GM04503 (cell line): ENCODE data around the gene CRKL.
"Not testable (repeated sequence)": the region's sequence is repeated elsewhere in the genome, so short reads cannot be mapped to it uniquely, and the experiment has no call there.

ENCODE experiments used
- DNase-seq: peaks from one replicate; pipeline ENCODE4 v3.0.0-alpha.2; 2012; ENCODE audit warnings: low read depth

Gene CRKL

GRCh38 chr22:20916916-20917810 lies at the start of gene CRKL:
CRKL (plus strand) TSS chr22:20917407; CDS start chr22:20917935, 528 bp downstream.
- DNase-seq: peak; percentile 83

GRCh38 chr22:20868025-20868962 lies 48.9 kb upstream of the CRKL start:
- DNase-seq: no peak

- DNase-seq: no peak
These were observed 48.0 kb upstream of the CRKL start for GRCh38 chr22:20869234-20869633.

GRCh38 chr22:20873214-20873613 lies 44.0 kb upstream of the CRKL start:
- no peak for DNase-seq

GRCh38 chr22:20875296-20875695 lies 41.9 kb upstream of the CRKL start:
- no peak for DNase-seq

- no peak for DNase-seq
These were observed 39.5 kb upstream of the CRKL start for GRCh38 chr22:20877715-20878114.

- DNase-seq: no peak
These were observed 36.0 kb upstream of the CRKL start for GRCh38 chr22:20881231-20881630.

- no peak for DNase-seq
These were observed 35.1 kb upstream of the CRKL start for GRCh38 chr22:20881869-20882815.

GRCh38 chr22:20882855-20883254 lies 34.4 kb upstream of the CRKL start:
- no peak for DNase-seq

- DNase-seq: no peak
These were observed 32.8 kb upstream of the CRKL start for GRCh38 chr22:20884454-20884853.

- no peak for DNase-seq
These were observed 32.1 kb upstream of the CRKL start for GRCh38 chr22:20885017-20885556.

GRCh38 chr22:20885557-20886323 lies 31.5 kb upstream of the CRKL start:
- no peak for DNase-seq

- no peak for DNase-seq
These were observed 29.8 kb upstream of the CRKL start for GRCh38 chr22:20887375-20887774.

- no peak for DNase-seq
These were observed 28.0 kb upstream of the CRKL start for GRCh38 chr22:20889025-20889704.

- no peak for DNase-seq
These were observed 27.2 kb upstream of the CRKL start for GRCh38 chr22:20889904-20890540.

- DNase-seq: no peak
These were observed 26.2 kb upstream of the CRKL start for GRCh38 chr22:20890975-20891374.

GRCh38 chr22:20897737-20898136 lies 19.5 kb upstream of the CRKL start:
- not testable (repeated sequence) for DNase-seq

GRCh38 chr22:20899827-20900423 lies 17.3 kb upstream of the CRKL start:
- no peak for DNase-seq
